Small intestine (tissue), 7 donors: ENCODE results near the gene WDR1. TPM values are rescaled to one million over a fixed set of nuclear protein-coding genes. Genes with fewer than 3 reads are reported as not detected.

Experiments used
- DNase-seq, 2 donors: peaks; one replicate each; pipeline versions ENCODE4 v3.0.0 to v3.0.0-alpha.2; 2013
- FAIRE-seq: peaks from 2 replicates; lab custom pipeline; 2012; peaks lifted over from hg19 to GRCh38; lab: Jason Lieb, UNC
- H3K27ac ChIP-seq, 3 donors: one replicate each; pipeline ENCODE4 v1.5.1; 2013; ENCODE audit warnings: low read length in 2 of 3, mild to moderate bottlenecking in 2 of 3, control low read depth in 1 of 3, inconsistent platforms in 1 of 3, low read depth in 1 of 3, moderate library complexity in 1 of 3
- H3K27me3 ChIP-seq, 3 donors: one replicate each; pipeline ENCODE4 v1.6.1; 2013; ENCODE audit warnings: low read length in 3 of 3, inconsistent platforms in 1 of 3; ENCODE audit not compliant: control insufficient read depth in 3 of 3, insufficient read depth in 3 of 3
- H3K36me3 ChIP-seq, 3 donors: one replicate each; pipeline ENCODE4 v1.6.1; 2013; ENCODE audit warnings: low read length in 3 of 3, inconsistent platforms in 1 of 3, low read depth in 1 of 3, mild to moderate bottlenecking in 1 of 3, moderate library complexity in 1 of 3; ENCODE audit not compliant: control insufficient read depth in 3 of 3, insufficient read depth in 2 of 3
- H3K4me1 ChIP-seq, 3 donors: one replicate each; pipeline ENCODE4 v1.6.1; 2013; ENCODE audit warnings: low read length in 2 of 3, inconsistent platforms in 1 of 3, low read depth in 1 of 3, mild to moderate bottlenecking in 1 of 3, moderate library complexity in 1 of 3; ENCODE audit not compliant: control insufficient read depth in 3 of 3, insufficient read depth in 2 of 3
- H3K4me3 ChIP-seq, 3 donors: one replicate each; pipeline ENCODE4 v1.5.1; 2013; ENCODE audit warnings: low read length in 3 of 3, control low read depth in 1 of 3, inconsistent platforms in 1 of 3, low read depth in 1 of 3, mild to moderate bottlenecking in 1 of 3, moderate library complexity in 1 of 3
- H3K9me3 ChIP-seq, 2 donors: one replicate each; pipeline ENCODE4 v1.6.1; 2013; ENCODE audit warnings: low read depth in 1 of 2, low read length in 1 of 2; ENCODE audit not compliant: control insufficient read depth in 2 of 2, insufficient read depth in 1 of 2
- WGBS, 3 donors: extraction: QIAGEN DNeasy Blood & Tissue Kit; methylation state at CpG; one replicate each; pipeline ENCODE4 v1.1.7; 2013; 5-methylcytosine and 5-hydroxymethylcytosine counted together
- polyA plus RNA-seq, 4 donors: library from polyadenylated mRNA; stranded (reverse) in 3 of 4; unstranded in 1 of 4; fragments of 200-250 nt in 3 of 4; fragments of 120-200 nt in 1 of 4; gene quantifications; one replicate each; pipeline versions ENCODE4 v1.2.1 to v1.2.3, GENCODE V29; 2013
- donor health status: healthy with polysubstance abuse.
- donor health status: control.
- donor health status: control.
- donor health status: Bipolar disorder and iron deficiency.
- donor health status: healthy.

Gene WDR1
- polyA plus RNA-seq, 4 donors = 147 to 196 (median 165) TPM

DNA sequence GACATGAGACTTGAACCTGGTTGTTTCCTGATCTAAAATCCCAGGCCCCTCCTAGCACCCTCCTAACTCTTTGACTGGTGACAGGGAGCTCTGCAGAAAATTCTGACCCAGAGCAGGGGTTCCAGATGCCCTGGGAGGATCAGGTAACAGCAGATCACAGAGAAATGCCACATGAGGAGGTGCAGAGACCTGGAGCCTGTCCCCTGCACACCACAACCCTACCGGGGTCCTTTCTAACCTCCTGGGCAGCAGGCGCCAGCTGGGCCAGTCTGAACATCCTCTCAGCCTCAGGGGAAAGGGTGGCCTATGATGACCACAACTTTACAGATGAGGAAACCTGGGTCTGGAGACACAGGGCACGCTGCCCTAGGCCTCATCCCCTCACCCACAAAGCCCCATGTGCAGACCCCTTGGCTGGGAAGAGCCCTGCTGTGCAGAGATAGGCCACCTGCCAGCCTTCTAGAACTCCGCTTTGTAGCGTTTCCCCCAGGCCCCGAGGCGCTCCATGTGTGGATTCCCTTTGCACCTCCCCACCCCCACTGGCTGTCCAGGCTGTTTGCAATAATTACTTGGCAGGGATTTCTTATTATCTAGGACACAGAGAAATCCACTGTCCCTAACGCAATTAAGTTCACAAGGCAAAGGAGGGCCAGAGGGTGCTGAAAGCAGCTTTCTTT is 36.5 kb downstream of the WDR1 start:
- Histone ChIP-seq H3K27me3 (no peaks in the 10 kb centered on the region), H3K27ac (no peak overlapping the region), H3K4me3 (no peak overlapping the region), H3K9me3 (no peaks in the 10 kb centered on the region), H3K36me3 (peaks cover 56 to 96% (median 64%) of the 10 kb centered on the region in 3 donors), H3K4me1 (no peaks in the 10 kb centered on the region)
- FAIRE-seq (no peak), DNase-seq (no peak)
- 59 to 75% (median 68%) methylated on average over 8 of the region's 8 CpGs for WGBS, 3 donors

DNA sequence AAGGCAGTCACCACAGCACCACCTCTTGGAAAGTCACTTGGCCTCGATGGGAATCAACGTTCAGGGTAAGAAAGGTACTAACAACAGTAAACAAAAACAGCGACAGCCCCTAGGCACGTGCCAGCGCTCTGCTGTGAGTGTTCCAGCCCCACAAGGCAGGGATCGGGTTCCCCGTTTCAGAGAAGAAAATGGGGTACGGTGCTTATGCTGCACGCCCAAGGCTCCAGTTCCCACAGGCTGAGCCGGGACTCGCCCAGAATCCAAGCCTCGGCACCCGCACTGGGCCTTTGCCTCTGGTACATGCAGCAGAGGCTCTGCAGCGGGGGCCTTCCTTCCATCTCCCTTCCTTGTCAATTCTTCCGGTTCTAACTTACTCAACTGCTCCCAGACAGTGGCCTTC is 37.3 kb downstream of the WDR1 start:
- H3K4me3 ChIP-seq = no peak overlapping the region
- peaks cover 54 to 95% (median 61%) of the 10 kb centered on the region in 3 donors for H3K36me3 ChIP-seq
- no peak for DNase-seq
- 82 to 88% (median 86%) methylated on average over 15 of the region's 15 CpGs for WGBS, 3 donors
- H3K27me3 ChIP-seq = no peaks in the 10 kb centered on the region
- no peaks in the 10 kb centered on the region for H3K9me3 ChIP-seq
- no peak overlapping the region for H3K27ac ChIP-seq
- no peaks in the 10 kb centered on the region for H3K4me1 ChIP-seq
- no peak for FAIRE-seq

DNA sequence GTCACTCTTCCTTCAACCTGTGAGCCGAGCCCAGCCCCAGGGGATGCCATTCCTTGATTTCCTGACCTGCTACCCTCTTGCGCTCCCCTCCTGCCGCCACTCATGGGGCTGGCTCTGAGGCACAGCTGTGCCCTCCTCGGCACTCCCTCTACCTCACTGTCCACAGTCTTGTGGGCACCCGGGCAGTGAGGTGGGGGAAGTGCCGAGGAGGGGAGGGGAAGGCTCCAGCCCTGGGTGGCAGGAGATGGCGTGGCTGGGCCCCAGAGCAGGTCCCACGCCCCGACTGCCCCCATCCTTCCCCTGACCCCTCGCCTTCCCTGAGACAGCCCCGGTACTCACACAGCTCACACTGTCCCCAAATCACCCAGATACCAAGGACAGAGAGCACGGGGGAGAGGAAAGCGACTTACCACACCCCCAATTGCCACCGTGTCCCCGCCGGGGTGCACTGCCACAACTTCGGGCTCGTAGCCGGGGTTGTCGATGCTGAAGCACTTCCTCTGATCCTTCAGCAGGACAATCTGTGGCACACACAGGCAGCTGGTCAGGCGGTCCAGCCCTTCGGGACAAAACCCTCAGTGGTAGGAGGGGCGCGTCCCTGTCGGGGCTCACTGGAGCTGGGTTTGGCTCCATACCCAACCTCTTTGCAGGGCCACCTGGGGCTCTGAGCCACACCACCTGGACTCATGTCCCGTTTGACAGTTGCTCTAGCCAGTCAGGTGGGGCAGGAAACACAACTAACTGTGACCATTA is 37.9 kb downstream of the WDR1 start:
- DNase-seq = no peak
- Histone ChIP-seq H3K27me3 (no peaks in the 10 kb centered on the region), H3K4me1 (no peaks in the 10 kb centered on the region), H3K27ac (peak overlapping the region in 1 of 3 donors; percentile 5), H3K36me3 (peaks cover 54 to 94% (median 61%) of the 10 kb centered on the region in 3 donors), H3K9me3 (no peaks in the 10 kb centered on the region), H3K4me3 (no peak overlapping the region)
- FAIRE-seq = no peak
- WGBS, 3 donors = 90 to 92% (median 91%) methylated on average over 24 to 26 of the region's 26 CpGs

DNA sequence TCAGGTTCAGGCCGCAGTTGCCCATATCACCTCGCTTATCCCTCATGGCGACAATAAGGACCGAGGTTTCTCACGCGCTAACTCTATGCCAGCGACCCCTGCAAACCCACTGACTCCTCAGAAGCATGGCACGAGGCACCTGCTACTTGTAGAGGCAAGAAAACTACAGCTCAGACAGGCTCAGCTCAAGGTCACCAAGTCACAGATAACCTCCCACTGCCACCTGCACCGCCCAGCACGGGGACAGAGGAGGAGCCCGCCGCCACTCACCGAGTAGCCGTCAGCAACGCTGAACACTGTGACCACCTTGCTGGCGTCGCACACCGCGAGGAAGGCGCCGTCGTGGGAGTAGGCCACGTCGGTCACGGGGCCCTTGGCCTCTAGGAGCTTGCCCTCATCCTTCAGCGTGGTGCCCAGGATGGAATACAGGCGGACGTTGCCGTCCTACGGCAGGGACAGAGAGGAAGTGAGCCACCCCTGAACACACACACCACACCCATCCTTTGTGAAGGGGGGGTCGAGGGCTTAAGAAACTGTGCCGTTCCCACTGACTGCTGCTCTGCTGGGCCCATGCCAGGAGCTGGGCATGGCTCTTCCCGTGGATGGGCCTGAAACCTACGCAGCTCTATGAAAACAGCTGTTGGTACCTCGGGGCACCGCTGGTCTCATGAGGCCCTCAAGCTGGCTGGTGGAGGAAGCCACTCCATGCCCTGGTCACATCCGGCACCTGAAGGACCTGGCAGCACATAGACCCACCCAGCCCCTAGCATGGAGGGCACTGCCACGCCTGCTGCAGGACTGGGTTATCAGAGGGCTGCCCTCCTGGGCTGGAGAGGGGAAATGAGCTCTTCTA is 38.9 kb downstream of the WDR1 start:
- Histone ChIP-seq H3K4me3 (no peak overlapping the region), H3K9me3 (no peaks in the 10 kb centered on the region), H3K27ac (peak overlapping the region in 1 of 3 donors; percentile 5), H3K36me3 (peaks cover 51 to 85% (median 60%) of the 10 kb centered on the region in 3 donors), H3K27me3 (no peaks in the 10 kb centered on the region), H3K4me1 (no peaks in the 10 kb centered on the region)
- 81 to 83% (median 82%) methylated on average over 38 of the region's 38 CpGs for WGBS, 3 donors
- DNase-seq (no peak), FAIRE-seq (no peak)

DNA sequence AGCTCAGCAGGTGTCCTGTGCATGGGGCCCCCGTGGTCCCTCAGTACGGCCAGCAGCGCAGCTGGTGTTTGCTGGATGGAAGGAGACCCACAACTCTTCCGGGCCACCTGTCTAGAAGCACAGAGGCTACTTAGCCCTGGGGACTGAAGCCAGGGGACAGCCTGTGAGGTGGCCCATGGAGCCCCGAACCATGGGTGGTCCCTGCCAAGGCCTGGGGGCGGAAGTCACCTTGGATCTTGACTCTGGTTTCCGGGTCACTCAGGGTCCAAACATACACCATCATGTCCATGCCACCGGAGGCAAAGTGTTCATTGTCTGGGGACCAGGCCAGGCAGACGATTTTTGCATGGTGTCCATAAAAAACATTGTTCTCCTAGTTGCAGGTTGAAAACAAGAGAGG is 39.5 kb downstream of the WDR1 start:
- no peaks in the 10 kb centered on the region for H3K9me3 ChIP-seq
- 81 to 87% (median 86%) methylated on average over 9 of the region's 9 CpGs for WGBS, 3 donors
- no peak overlapping the region for H3K4me3 ChIP-seq
- no peak for DNase-seq
- peaks cover 45 to 83% (median 54%) of the 10 kb centered on the region in 3 donors for H3K36me3 ChIP-seq
- H3K27me3 ChIP-seq = no peaks in the 10 kb centered on the region
- no peak for FAIRE-seq
- peak overlapping the region in 1 of 3 donors; percentile 13 for H3K27ac ChIP-seq
- H3K4me1 ChIP-seq = no peaks in the 10 kb centered on the region

DNA sequence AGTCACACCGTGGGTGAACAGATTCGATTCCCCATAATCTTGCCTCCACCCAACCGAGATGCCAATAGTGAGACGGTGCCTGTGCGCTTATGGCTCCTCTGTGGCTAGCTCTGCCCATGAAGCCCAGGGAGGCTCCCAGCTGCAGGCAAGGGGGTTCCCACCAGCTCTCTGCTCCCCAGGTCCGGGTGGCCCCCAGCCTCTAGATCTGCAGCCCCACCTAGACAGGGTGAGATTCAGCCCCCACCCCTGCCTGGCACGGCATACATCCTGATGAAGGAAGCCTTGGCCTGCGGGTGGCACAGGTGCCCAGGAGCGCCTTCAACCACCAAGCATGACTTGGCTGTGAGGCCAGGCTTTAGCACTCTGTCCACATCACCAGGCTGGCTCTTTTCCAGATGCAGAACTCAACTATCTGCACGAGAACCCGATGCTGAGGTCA is 40.6 kb downstream of the WDR1 start:
- no peaks in the 10 kb centered on the region for H3K27me3 ChIP-seq
- FAIRE-seq (no peak), DNase-seq (no peak)
- no peaks in the 10 kb centered on the region for H3K9me3 ChIP-seq
- no peak overlapping the region for H3K27ac ChIP-seq
- WGBS, 3 donors = 74 to 84% (median 77%) methylated on average over 11 of the region's 11 CpGs
- H3K36me3 ChIP-seq = peaks cover 42 to 78% (median 44%) of the 10 kb centered on the region in 3 donors
- no peaks in the 10 kb centered on the region for H3K4me1 ChIP-seq
- no peak overlapping the region for H3K4me3 ChIP-seq

DNA sequence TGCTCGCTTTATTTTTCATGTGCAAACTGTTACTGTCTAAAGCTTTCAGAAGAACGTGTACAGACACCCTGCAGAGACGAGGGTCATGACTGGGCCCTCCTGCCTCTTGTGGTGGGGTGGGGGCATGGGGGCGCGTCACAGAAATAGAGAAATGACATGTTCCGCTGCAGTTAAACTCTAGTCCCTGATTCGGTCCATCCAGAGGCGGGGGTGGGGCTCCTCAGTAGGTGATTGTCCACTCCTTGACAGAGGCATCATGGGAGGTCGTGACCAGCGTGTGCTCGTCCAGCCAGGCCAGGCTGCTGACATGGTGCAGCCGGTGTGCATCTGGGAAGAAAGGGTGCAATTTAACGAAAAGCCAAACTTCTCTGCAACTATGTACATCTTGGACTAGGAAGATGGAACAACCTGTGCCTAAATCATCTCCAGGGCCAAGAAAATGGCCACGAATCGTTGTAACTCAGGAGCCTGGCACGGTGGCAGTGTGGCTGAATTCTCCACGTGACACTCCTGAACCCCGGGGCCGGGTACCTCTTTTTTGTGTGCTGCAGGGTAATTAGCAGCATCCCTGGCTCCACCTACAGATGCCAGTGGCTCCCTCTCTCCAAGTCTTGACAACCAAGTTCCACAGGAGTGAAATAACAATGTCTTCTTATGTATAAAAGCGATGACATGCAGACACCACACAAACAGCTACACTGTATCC is 41.3 kb downstream of the WDR1 start:
- H3K27me3 ChIP-seq = no peaks in the 10 kb centered on the region
- 83 to 89% (median 86%) methylated on average over 20 of the region's 20 CpGs for WGBS, 3 donors
- no peak overlapping the region for H3K4me3 ChIP-seq
- H3K27ac ChIP-seq = no peak overlapping the region
- no peaks in the 10 kb centered on the region for H3K9me3 ChIP-seq
- FAIRE-seq (no peak), DNase-seq (no peak)
- H3K36me3 ChIP-seq = peaks cover 35 to 72% (median 39%) of the 10 kb centered on the region in 3 donors
- no peaks in the 10 kb centered on the region for H3K4me1 ChIP-seq

DNA sequence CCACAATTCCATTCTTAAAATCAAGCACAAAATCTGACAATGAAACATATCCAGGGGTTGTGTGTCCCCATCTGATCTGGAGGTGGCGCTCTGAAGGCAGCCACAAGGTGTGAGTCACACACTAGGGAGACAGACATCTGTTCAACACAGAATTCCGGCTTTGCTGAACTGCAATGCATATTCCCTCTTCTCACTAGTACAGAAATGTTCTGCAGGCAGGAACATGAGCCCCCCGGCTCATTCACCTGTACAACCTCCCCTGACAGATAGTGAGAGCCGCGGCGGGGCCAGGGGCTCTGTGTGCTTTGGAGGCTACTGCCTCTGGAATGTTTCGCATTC is 41.9 kb downstream of the WDR1 start:
- 89 to 90% (median 89%) methylated on average over 7 of the region's 7 CpGs for WGBS, 3 donors
- peak in 1 of 2 donors; percentile 25 for DNase-seq
- FAIRE-seq = no peak
- no peaks in the 10 kb centered on the region for H3K9me3 ChIP-seq
- no peak overlapping the region for H3K27ac ChIP-seq
- no peaks in the 10 kb centered on the region for H3K4me1 ChIP-seq
- no peaks in the 10 kb centered on the region for H3K27me3 ChIP-seq
- no peak overlapping the region for H3K4me3 ChIP-seq
- peaks cover 29 to 66% (median 34%) of the 10 kb centered on the region in 3 donors for H3K36me3 ChIP-seq
